Astrocyte (in vitro differentiated cells and primary cell): ENCODE data around the gene ENTREP1.

Source experiments
- CTCF ChIP-seq: IDR thresholded peaks from 2 replicates; pipeline ENCODE4 v1.5.1; 2011; ENCODE audit warnings: low read depth, mild to moderate bottlenecking, inconsistent platforms, low read length, moderate library complexity; ENCODE audit not compliant: insufficient read depth
- EZH2 ChIP-seq: IDR thresholded peaks from 2 replicates; pipeline ENCODE4 v1.6.1; 2012; ENCODE audit warnings: mild to moderate bottlenecking, low read length, inconsistent platforms; ENCODE audit not compliant: insufficient read depth

GRCh38 chr9:69380301-69380700 lies 55.3 kb downstream of the ENTREP1 start:
- TF ChIP-seq CTCF, result no peak
- no peak for TF ChIP-seq EZH2
